Lower leg skin (tissue), 3 donors: Measurements from ENCODE around the gene ANKRD34B.

ENCODE experiments used
- CTCF ChIP-seq, 3 donors: fragments of 450-650 bp; IDR thresholded peaks; one replicate each; pipeline ENCODE4 v1.5.1; 2016; ENCODE audit warnings: antibody characterized with exemption in 3 of 3, mild to moderate bottlenecking in 3 of 3, moderate library complexity in 2 of 3
- POLR2A ChIP-seq, 2 donors: fragments of 450-650 bp; IDR thresholded peaks; one replicate each; pipeline ENCODE4 v1.6.1; 2016 to 2017; ENCODE audit warnings: antibody characterized with exemption in 2 of 2, mild to moderate bottlenecking in 1 of 2, moderate library complexity in 1 of 2

GRCh38 chr5:80569086-80569960 lies 757 bp downstream of the ANKRD34B start:
- no peak for TF ChIP-seq POLR2A (IDR thresholded peaks at IDR 0.05)
- TF ChIP-seq CTCF (IDR thresholded peaks at IDR 0.05) = no peak
